Brain microvascular endothelial cell (primary cell): ENCODE data around the gene RPS27.

Experiments
- DNase-seq: peaks from one replicate; pipeline ENCODE4 v3.0.0-alpha.2; 2020
- H3K27ac ChIP-seq: fragments of 250-450 bp; sonication (Bioruptor Pico); 2 replicates; pipeline ENCODE4 v1.5.1; 2020; ENCODE audit warnings: mild to moderate bottlenecking, moderate library complexity
- H3K27me3 ChIP-seq: fragments of 250-450 bp; sonication (Bioruptor Pico); replicated peaks from 2 replicates; pipeline ENCODE4 v1.5.1; 2020; ENCODE audit warnings: mild to moderate bottlenecking
- H3K36me3 ChIP-seq: fragments of 250-450 bp; sonication (Bioruptor Pico); replicated peaks from 2 replicates; pipeline ENCODE4 v1.5.1; 2020; ENCODE audit warnings: mild to moderate bottlenecking
- H3K4me3 ChIP-seq: 2 replicates; pipeline ENCODE4 v1.5.1; 2011; ENCODE audit warnings: low read depth, mild to moderate bottlenecking, control low read depth, low read length, moderate library complexity
- in situ Hi-C: cut with HindIII; loops from 2 replicates; pipeline ENCODE4 v1.10.0; 2017; ENCODE audit warnings: low sequenced_read_pairs, low pct_ligation_motif_present
- TF ChIP-seq, protein P1 (sequence below): IDR thresholded peaks from 2 replicates; pipeline ENCODE4 v1.5.1; 2011; ENCODE audit warnings: low read depth, mild to moderate bottlenecking, moderate library complexity, low read length, control low read depth, inconsistent platforms; ENCODE audit errors: missing control alignments

Gene RPS27

DNA sequence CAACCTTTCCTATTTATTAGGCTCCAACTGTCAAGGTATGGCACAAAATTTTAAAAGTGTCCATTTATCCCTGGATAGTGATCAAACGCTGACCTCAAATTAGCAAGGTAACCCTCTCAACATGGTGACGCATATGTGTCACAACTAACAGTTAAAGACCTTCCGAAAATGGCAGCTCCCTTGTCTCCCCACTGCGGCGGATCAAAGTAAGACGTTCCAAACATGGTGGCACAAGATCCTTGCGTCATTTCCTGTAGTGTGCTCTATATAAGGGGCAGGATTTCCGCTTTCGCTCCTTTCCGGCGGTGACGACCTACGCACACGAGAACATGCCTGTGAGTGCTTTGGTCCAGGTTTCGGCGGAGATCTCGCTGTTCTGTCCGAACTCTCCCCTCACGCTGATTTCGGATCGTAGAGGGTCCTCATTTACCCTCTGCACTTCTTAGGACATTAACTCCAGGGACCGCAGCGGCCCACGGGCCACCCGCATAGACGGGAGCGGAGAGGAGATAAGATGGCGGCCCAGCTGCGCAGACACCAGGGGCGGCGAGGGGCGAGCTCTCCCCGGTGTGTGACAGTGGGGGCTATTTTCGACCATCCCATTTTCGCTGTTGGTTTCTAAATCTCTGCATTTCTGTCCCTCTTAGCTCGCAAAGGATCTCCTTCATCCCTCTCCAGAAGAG lies at the start of gene RPS27:
Gene RPS27 (plus strand): TSS at position 295 of the 683 bp plus-strand sequence. CDS start 35 bp downstream, at position 330.
- DNase-seq = peak; percentile 97
- in situ Hi-C loops = no loop called here
- Histone ChIP-seq H3K27me3 (no peaks in the 10 kb centered on the region), H3K4me3 (peak within 1 kb of the TSS; percentile 97), H3K36me3 (peaks cover 28% of the 10 kb centered on the region), H3K27ac (peak within 1 kb of the TSS; percentile 92)
- TF ChIP-seq, protein P1, sequence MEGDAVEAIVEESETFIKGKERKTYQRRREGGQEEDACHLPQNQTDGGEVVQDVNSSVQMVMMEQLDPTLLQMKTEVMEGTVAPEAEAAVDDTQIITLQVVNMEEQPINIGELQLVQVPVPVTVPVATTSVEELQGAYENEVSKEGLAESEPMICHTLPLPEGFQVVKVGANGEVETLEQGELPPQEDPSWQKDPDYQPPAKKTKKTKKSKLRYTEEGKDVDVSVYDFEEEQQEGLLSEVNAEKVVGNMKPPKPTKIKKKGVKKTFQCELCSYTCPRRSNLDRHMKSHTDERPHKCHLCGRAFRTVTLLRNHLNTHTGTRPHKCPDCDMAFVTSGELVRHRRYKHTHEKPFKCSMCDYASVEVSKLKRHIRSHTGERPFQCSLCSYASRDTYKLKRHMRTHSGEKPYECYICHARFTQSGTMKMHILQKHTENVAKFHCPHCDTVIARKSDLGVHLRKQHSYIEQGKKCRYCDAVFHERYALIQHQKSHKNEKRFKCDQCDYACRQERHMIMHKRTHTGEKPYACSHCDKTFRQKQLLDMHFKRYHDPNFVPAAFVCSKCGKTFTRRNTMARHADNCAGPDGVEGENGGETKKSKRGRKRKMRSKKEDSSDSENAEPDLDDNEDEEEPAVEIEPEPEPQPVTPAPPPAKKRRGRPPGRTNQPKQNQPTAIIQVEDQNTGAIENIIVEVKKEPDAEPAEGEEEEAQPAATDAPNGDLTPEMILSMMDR = no peak

DNA sequence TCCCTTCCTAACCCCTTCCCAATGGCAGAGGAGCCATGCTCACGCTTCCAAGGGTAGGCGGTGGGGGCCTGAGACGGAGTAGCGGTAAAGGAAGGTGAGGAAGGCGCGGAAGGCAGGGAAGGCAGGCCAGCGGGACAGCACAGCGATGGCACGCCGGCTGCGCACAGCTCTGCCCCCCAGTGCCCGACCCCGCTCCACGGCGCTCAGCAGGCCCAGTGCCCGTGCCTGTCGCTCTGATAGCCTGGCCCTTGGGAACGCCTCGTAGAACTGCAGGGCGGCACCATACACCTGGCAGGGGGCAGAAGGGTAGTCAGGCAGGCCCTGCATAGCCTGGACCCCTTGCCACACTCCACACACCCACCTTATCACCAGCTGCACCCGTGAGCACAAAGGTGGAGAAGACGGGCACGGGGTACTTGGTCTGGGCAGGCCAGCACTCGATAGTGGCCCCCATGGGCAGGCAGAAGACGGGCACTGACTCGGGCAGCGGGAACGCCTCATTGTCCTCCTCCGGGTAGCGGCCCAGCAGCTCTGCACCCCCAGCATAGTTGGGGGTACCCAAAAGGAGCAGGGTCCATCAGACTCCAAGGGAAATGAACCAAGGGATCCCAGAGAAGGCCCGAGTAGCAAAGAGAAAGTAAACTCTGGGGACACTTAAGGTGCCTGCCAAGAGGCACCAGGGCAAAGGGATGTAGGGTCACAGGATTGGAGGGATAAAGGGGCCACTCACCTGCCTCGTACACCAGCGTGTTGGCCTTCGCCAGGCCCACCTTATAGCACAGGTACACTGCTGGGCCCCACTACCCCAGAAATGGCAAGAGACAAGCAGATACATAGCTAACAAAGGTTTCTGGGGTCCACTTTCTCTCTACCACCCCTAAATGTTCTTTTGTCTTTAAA lies 48.5 kb upstream of the RPS27 start:
- H3K27ac ChIP-seq = no peak overlapping the region
- in situ Hi-C loops = no loop called here
- H3K4me3 ChIP-seq = no peak overlapping the region
- H3K27me3 ChIP-seq = no peaks in the 10 kb centered on the region
- DNase-seq = no peak
- peaks cover 16% of the 10 kb centered on the region for H3K36me3 ChIP-seq
- TF ChIP-seq, protein P1 = no peak

DNA sequence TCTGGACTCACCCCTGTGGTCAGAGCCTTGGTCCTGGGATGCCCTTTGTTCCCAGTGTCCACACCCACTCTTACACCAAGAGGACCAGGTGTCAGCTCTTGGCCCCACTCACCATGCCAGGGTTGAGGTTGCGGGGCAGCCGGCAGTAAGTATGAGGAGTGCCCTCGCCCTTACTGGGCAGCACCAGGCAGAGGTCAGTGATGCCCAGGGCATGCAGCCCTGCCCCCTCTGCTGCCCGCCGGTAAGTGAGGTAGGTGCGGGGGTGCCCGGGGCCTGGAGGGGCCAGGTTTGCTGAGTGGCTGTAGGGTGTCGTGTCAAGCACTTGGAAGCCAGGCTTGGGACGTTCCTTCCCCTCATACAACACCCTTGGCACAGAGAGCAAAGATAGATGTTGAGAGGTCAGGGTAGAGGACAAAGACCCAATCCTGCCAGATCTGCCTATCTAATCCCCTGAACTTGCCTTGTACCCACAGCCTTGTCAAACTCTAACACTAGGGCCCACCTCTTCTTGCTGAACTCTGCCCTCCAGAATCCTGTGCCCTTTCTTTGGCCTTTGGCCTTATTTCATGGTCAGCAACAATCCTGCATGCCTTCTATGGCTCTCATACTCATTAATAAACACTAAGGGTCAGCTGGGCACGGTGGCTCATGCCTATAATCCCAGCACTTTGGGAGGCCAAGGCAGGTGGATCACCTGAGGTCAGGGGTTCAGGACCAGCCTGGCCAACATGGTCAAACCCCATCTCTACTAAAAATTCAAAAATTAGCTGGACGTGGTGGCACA lies 47.6 kb upstream of the RPS27 start:
- H3K36me3 ChIP-seq = peaks cover 9% of the 10 kb centered on the region
- H3K27ac ChIP-seq = no peak overlapping the region
- in situ Hi-C loops = no loop called here
- TF ChIP-seq, protein P1 = no peak
- no peaks in the 10 kb centered on the region for H3K27me3 ChIP-seq
- no peak overlapping the region for H3K4me3 ChIP-seq
- DNase-seq = no peak

DNA sequence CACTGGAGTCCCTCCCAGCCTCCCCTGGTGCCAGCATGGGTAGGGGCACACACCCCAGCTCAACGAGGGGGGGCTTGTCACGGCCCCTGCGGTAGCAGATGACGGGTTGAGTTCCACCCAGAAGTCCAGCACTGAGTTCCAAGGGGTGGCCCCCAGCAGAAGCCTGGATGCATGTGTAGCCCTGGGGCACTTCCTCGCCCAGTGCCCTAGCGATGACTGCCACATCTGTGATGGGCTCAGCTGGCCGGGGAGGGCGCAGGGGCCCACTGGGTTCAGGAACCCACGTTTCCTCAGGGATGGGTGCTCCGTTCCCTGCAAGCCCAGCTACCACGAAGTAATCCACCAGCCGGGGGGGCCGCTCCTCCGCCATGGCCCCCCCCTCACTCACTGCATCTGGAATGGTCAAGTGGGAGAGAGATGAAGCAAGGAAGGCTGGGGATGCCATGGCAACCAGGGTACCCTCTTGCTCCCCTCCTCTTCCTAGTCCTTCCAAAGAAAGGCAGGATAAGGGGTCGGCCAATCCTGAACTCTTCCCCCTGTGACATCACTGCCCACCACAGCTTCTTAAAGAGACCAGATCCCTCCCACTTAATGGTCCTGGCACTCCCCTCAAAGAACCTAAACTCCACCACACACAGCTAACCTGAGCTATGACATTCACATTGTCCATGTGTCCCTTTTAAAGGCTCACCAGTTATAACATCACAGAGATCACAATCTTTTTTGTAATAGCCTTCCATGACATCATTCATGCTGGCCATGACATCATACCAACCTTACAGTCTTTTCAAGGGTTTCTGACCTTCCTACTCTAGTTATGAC lies 46.3 kb upstream of the RPS27 start:
- in situ Hi-C loops = no loop called here
- DNase-seq = no peak
- Histone ChIP-seq H3K4me3 (no peak overlapping the region), H3K27me3 (no peaks in the 10 kb centered on the region), H3K36me3 (peaks cover 18% of the 10 kb centered on the region), H3K27ac (no peak overlapping the region)
- TF ChIP-seq, protein P1 = no peak

DNA sequence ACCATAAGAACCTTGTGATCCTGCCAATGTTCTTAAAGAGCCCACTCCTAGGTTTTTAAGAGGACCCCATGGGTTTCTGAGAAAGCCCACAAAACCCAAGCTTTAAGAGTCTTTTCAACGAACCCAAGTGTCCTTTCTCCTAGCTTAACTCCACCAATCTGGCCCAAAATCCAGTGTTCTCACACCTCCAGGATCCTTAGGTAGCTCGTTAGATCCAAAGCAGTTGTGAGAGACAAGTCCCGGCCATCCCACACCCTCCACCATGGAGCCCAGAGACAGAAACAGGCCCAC lies 45.8 kb upstream of the RPS27 start:
- TF ChIP-seq, protein P1 = no peak
- H3K27ac ChIP-seq = no peak overlapping the region
- no peak for DNase-seq
- in situ Hi-C loops = no loop called here
- no peaks in the 10 kb centered on the region for H3K27me3 ChIP-seq
- peaks cover 22% of the 10 kb centered on the region for H3K36me3 ChIP-seq
- H3K4me3 ChIP-seq = peak overlapping the region; percentile 79
